A549 (cell line): ENCODE measurements around the gene LIPN. TPM values are rescaled to one million over a fixed set of nuclear protein-coding genes. Genes with fewer than 3 reads are reported as not detected.

Experiments
- ATAC-seq, 2 experiments: fragments of 200-7000 bp in 1 of 2; fragments of >200 bp in 1 of 2; cut with Nextera tagmentation in 1 of 2; cut with Tn5 transposase in 1 of 2; 3 replicates each; pipeline versions ENCODE4 v1.8.0 to v1.9.1; 2018 to 2020; ENCODE audit warnings: mild to moderate bottlenecking in 1 of 2, moderate library complexity in 1 of 2
- CTCF ChIA-PET: fragments of 300-600 bp; sonication (Branson Sonifier 250); formaldehyde crosslinking; extraction: SDS; loops from one replicate; lab custom pipeline; 2021; ENCODE audit warnings: antibody characterized with exemption, inconsistent platforms; lab: Yijun Ruan, JAX
- POLR2A ChIA-PET: fragments of 350-600 bp; formaldehyde crosslinking; extraction: SDS; loops from one replicate; lab custom pipeline; 2021; ENCODE audit warnings: antibody characterized with exemption, inconsistent platforms; lab: Yijun Ruan, JAX
- DNase-seq, 2 experiments: peaks; one replicate each; pipeline versions ENCODE4 v3.0.0 to v3.0.0-alpha.2; 2011 to 2016; ENCODE audit warnings: low read depth in 1 of 2, low spot score in 1 of 2
- FAIRE-seq: peaks from 2 replicates; lab custom pipeline; 2011; peaks lifted over from hg19 to GRCh38; lab: Jason Lieb, UNC
- H3K27ac ChIP-seq, 2 experiments: fragments of >200 bp; sonication (Bioruptor Twin); formaldehyde crosslinking; 3 replicates each; pipeline ENCODE4 v1.5.1; 2016 to 2017
- H3K4me1 ChIP-seq: fragments of >200 bp; sonication (Bioruptor Twin); formaldehyde crosslinking; 3 replicates; pipeline ENCODE4 v1.6.1; 2016
- H3K4me2 ChIP-seq: fragments of >200 bp; sonication (Bioruptor Twin); formaldehyde crosslinking; 3 replicates; pipeline ENCODE4 v1.6.1; 2016
- H3K4me3 ChIP-seq: fragments of >200 bp; sonication (Bioruptor Twin); formaldehyde crosslinking; 3 replicates; pipeline ENCODE4 v1.5.1; 2016
- H3K9me3 ChIP-seq: fragments of >200 bp; sonication (Bioruptor Twin); formaldehyde crosslinking; 3 replicates; pipeline ENCODE4 v1.6.1; 2016
- CBX8 ChIP-seq: fragments of 200-600 bp; sonication (generic); IDR thresholded peaks from 2 replicates; pipeline ENCODE4 v1.6.1; 2016
- EP300 ChIP-seq, 2 experiments: fragments of >200 bp; sonication (Bioruptor Twin); formaldehyde crosslinking; IDR thresholded peaks; 2 replicates in 1 of 2; 3 replicates in 1 of 2; pipeline ENCODE4 v1.6.1; 2016 to 2017
- FOSB ChIP-seq: fragments of 250-450 bp; sonication (Bioruptor Pico); IDR thresholded peaks from 2 replicates; pipeline ENCODE4 v1.5.0; 2020; ENCODE audit warnings: mild to moderate bottlenecking, moderate library complexity
- GATA3 ChIP-seq: IDR thresholded peaks from 2 replicates; pipeline ENCODE4 v1.6.1; 2012; ENCODE audit warnings: borderline replicate concordance
- HEYL ChIP-seq: fragments of 250-450 bp; sonication (Bioruptor Pico); IDR thresholded peaks from 2 replicates; pipeline ENCODE4 v1.8.0; 2021; ENCODE audit warnings: mild to moderate bottlenecking, moderate library complexity
- JUNB ChIP-seq: fragments of >200 bp; sonication (Bioruptor Twin); formaldehyde crosslinking; IDR thresholded peaks from 2 replicates; pipeline ENCODE4 v1.6.1; 2016
- MAFK ChIP-seq: fragments of 450-650 bp; IDR thresholded peaks from 2 replicates; pipeline ENCODE4 v1.6.1; 2014; ENCODE audit not compliant: partially characterized antibody
- MAX ChIP-seq: IDR thresholded peaks from 2 replicates; pipeline ENCODE4 v1.6.1; 2012
- POLR2AphosphoS2 ChIP-seq: conservative IDR thresholded peaks from 2 replicates; pipeline ENCODE4 v1.6.1; 2012; ENCODE audit warnings: low read length, improper control_type of control experiment, inconsistent platforms
- RAD21 ChIP-seq, 2 experiments: fragments of >200 bp in 1 of 2; sonication (Bioruptor Twin) in 1 of 2; formaldehyde crosslinking in 1 of 2; IDR thresholded peaks in 1 of 2; conservative IDR thresholded peaks in 1 of 2; 2 replicates in 1 of 2; 3 replicates in 1 of 2; pipeline ENCODE4 v1.6.1; 2012 to 2018; ENCODE audit warnings: inconsistent platforms in 1 of 2
- REST ChIP-seq: fragments of 200-600 bp; sonication (generic); IDR thresholded peaks from 2 replicates; pipeline ENCODE4 v1.6.1; 2016; ENCODE audit warnings: antibody characterized with exemption, mild to moderate bottlenecking, moderate library complexity
- RFX5 ChIP-seq: fragments of 450-650 bp; IDR thresholded peaks from 2 replicates; pipeline ENCODE4 v1.7.1; 2014; ENCODE audit warnings: antibody characterized with exemption, mild to moderate bottlenecking, moderate library complexity
- SREBF2 ChIP-seq: fragments of 450-650 bp; IDR thresholded peaks from 2 replicates; pipeline ENCODE4 v1.6.1; 2014; ENCODE audit warnings: mild to moderate bottlenecking, moderate library complexity
- TFCP2L1 ChIP-seq: fragments of 250-450 bp; sonication (Bioruptor Pico); IDR thresholded peaks from 2 replicates; pipeline ENCODE4 v1.5.0; 2021; ENCODE audit warnings: mild to moderate bottlenecking
- TP53 ChIP-seq: fragments of 250-450 bp; sonication (Bioruptor Pico); IDR thresholded peaks from 2 replicates; pipeline ENCODE4 v1.5.0; 2021; ENCODE audit warnings: mild to moderate bottlenecking, moderate library complexity
- ZFP36 ChIP-seq: fragments of 450-650 bp; IDR thresholded peaks from 2 replicates; pipeline ENCODE4 v1.6.1; 2014; ENCODE audit warnings: borderline replicate concordance; ENCODE audit not compliant: partially characterized antibody
- WGBS: methylation state at CpG from one replicate; pipeline ENCODE4 v1.1.6; 2017; ENCODE audit errors: missing lambda C conversion rate; 5-methylcytosine and 5-hydroxymethylcytosine counted together
- polyA plus RNA-seq, 4 experiments: library from polyadenylated mRNA; depleted of rRNA in 3 of 4; stranded (reverse); fragments of >200 nt; fragmentation: RNase III in 1 of 4; extraction: RNeasy Plus Mini Kit Qiagen cat#74134 plus additional on column Dnase treatment in 1 of 4; gene quantifications; 2 replicates in 3 of 4; 3 replicates in 1 of 4; pipeline ENCODE4 v1.2.3, GENCODE V29; 2011 to 2017
- TF ChIP-seq, protein P1 (sequence below): fragments of >200 bp; sonication (Bioruptor Twin); formaldehyde crosslinking; IDR thresholded peaks from 2 replicates; pipeline ENCODE4 v1.6.1; 2016
- TF ChIP-seq, protein P2 (sequence below): fragments of 250-450 bp; sonication (Bioruptor Pico); IDR thresholded peaks from 2 replicates; pipeline ENCODE4 v1.5.0; 2020; ENCODE audit warnings: low read depth, mild to moderate bottlenecking, moderate library complexity
- TF ChIP-seq, protein P3 (sequence below): fragments of >200 bp; sonication (Bioruptor Twin); formaldehyde crosslinking; IDR thresholded peaks from 3 replicates; pipeline ENCODE4 v1.5.1; 2016

The LIPN gene
- polyA plus RNA-seq, 2 of the 4 experiments (the other 2 are of a cell fraction) = not detected

- POLR2A ChIA-PET = no interaction called here
- TF ChIP-seq EP300 (IDR thresholded peaks at IDR 0.05) (no peak), FOSB (CRISPR knock-in tag) (no peak), GATA3 (no peak), POLR2AphosphoS2 (no peak), HEYL (no peak), RFX5 (no peak), CBX8 (no peak), ZFP36 (no peak), REST (no peak), MAX (no peak), MAFK (no peak), JUNB (no peak), TP53 (CRISPR knock-in tag) (no peak), SREBF2 (no peak)
- TF ChIP-seq, protein P1, sequence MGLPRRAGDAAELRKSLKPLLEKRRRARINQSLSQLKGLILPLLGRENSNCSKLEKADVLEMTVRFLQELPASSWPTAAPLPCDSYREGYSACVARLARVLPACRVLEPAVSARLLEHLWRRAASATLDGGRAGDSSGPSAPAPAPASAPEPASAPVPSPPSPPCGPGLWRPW = no peak
- TF ChIP-seq, protein P2, sequence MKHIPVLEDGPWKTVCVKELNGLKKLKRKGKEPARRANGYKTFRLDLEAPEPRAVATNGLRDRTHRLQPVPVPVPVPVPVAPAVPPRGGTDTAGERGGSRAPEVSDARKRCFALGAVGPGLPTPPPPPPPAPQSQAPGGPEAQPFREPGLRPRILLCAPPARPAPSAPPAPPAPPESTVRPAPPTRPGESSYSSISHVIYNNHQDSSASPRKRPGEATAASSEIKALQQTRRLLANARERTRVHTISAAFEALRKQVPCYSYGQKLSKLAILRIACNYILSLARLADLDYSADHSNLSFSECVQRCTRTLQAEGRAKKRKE = no peak
- TF ChIP-seq, all 56 proteins: peak for 0
- WGBS = 9% methylated on average over 1 of the region's 1 CpG
- ATAC-seq (no peak), DNase-seq (no peak), FAIRE-seq (no peak)
- Histone ChIP-seq H3K4me1 (no peaks in the 10 kb centered on the region), H3K4me2 (no peak overlapping the region), H3K9me3 (no peaks in the 10 kb centered on the region), H3K4me3 (no peak overlapping the region), H3K27ac (no peak overlapping the region)
- CTCF ChIA-PET = interaction anchor here (0.6 to 1.8 kb wide), 4 partner anchors 10 to 85 kb away, joined by 3 to 5 read pairs (median 4); no protein-coding TSS in a partner anchor
Observed at GRCh38 chr10:88725798-88726197, 34.0 kb upstream of the LIPN start.

- ChIA-PET POLR2A (no interaction called here), CTCF (interaction anchor here (0.6 to 1.7 kb wide), 9 partner anchors 9 to 204 kb away, joined by 3 to 8 read pairs (median 4); no protein-coding TSS in a partner anchor)
- no peaks in the 10 kb centered on the region for H3K9me3 ChIP-seq
- 76% methylated on average over 27 of the region's 30 CpGs for WGBS
- H3K27ac ChIP-seq = no peak overlapping the region
- no peak overlapping the region for H3K4me3 ChIP-seq
- no peak for FAIRE-seq
- DNase-seq = peak in 1 of 2 experiments; percentile 46
- ATAC-seq = peak in 1 of 2 experiments; percentile 65; a peak in 3 of 6 replicates
- H3K4me2 ChIP-seq = no peak overlapping the region
- H3K4me1 ChIP-seq = no peaks in the 10 kb centered on the region
- TF ChIP-seq TFCP2L1 (no peak), RAD21 (conservative IDR thresholded peaks at IDR 0.05 in 1 of 2, IDR thresholded peaks at IDR 0.05 in 1 of 2) (peak in 1 of 2 experiments; percentile 38; a peak in 2 of 5 replicates)
- TF ChIP-seq, protein P3, sequence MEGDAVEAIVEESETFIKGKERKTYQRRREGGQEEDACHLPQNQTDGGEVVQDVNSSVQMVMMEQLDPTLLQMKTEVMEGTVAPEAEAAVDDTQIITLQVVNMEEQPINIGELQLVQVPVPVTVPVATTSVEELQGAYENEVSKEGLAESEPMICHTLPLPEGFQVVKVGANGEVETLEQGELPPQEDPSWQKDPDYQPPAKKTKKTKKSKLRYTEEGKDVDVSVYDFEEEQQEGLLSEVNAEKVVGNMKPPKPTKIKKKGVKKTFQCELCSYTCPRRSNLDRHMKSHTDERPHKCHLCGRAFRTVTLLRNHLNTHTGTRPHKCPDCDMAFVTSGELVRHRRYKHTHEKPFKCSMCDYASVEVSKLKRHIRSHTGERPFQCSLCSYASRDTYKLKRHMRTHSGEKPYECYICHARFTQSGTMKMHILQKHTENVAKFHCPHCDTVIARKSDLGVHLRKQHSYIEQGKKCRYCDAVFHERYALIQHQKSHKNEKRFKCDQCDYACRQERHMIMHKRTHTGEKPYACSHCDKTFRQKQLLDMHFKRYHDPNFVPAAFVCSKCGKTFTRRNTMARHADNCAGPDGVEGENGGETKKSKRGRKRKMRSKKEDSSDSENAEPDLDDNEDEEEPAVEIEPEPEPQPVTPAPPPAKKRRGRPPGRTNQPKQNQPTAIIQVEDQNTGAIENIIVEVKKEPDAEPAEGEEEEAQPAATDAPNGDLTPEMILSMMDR = 0 out of 3 replicates have a peak, but pooled peaks have one; percentile 13
Observed at GRCh38 chr10:88728107-88728763, 31.6 kb upstream of the LIPN start.
